ENCODE data around the gene PLA2G5.

PLA2G5 gene

GRCh38 chr1:20114021-20114648 lies 44.1 kb downstream of the PLA2G5 start:
- H3K4me1 ChIP-seq: no peaks in the 10 kb centered on the region
- TF ChIP-seq CTCF (IDR thresholded peaks at IDR 0.05; ENCODE audit: low read depth, low read length): no peak
- DNase-seq: no peak
- no peaks in the 10 kb centered on the region for H3K9me3 ChIP-seq
- no peaks in the 10 kb centered on the region for H3K36me3 ChIP-seq
- no peak overlapping the region for H3K4me3 ChIP-seq (ENCODE audit: low read depth, low read length)
- no peaks in the 10 kb centered on the region for H3K27me3 ChIP-seq

- no peak for TF ChIP-seq CTCF (IDR thresholded peaks at IDR 0.05; ENCODE audit: low read depth, low read length)
- H3K4me3 ChIP-seq (ENCODE audit: low read depth, low read length): no peak overlapping the region
Measured at GRCh38 chr1:20115479-20115878, 45.5 kb downstream of the PLA2G5 start.

GRCh38 chr1:20115916-20116315 lies 45.9 kb downstream of the PLA2G5 start:
- Histone ChIP-seq H3K36me3 (no peaks in the 10 kb centered on the region), H3K4me3 (ENCODE audit: low read depth, low read length) (no peak overlapping the region), H3K4me1 (no peaks in the 10 kb centered on the region), H3K27me3 (peaks cover 3% of the 10 kb centered on the region; the same call in 1 of the 2 replicates), H3K9me3 (no peaks in the 10 kb centered on the region)
- TF ChIP-seq CTCF (IDR thresholded peaks at IDR 0.05; ENCODE audit: low read depth, low read length): no peak
- no peak for DNase-seq

More at GRCh38 chr1:20115479-20115878, 45.5 kb downstream of the PLA2G5 start:
- Histone ChIP-seq H3K36me3 (no peaks in the 10 kb centered on the region), H3K27me3 (no peaks in the 10 kb centered on the region), H3K4me1 (no peaks in the 10 kb centered on the region), H3K9me3 (no peaks in the 10 kb centered on the region)
- no peak for DNase-seq

GRCh38 chr1:20117236-20117635 lies 47.2 kb downstream of the PLA2G5 start:
- no peak for TF ChIP-seq CTCF (IDR thresholded peaks at IDR 0.05; ENCODE audit: low read depth, low read length)
- Histone ChIP-seq H3K4me1 (no peaks in the 10 kb centered on the region), H3K9me3 (no peaks in the 10 kb centered on the region), H3K27me3 (peaks cover 5% of the 10 kb centered on the region; the same call in 1 of the 2 replicates), H3K4me3 (ENCODE audit: low read depth, low read length) (no peak overlapping the region), H3K36me3 (no peaks in the 10 kb centered on the region)
- DNase-seq: no peak

- no peak for TF ChIP-seq CTCF (IDR thresholded peaks at IDR 0.05; ENCODE audit: low read depth, low read length)
- no peak for DNase-seq
Measured at GRCh38 chr1:20119347-20119746, 49.4 kb downstream of the PLA2G5 start, which contains the start of gene PLA2G2D. Gene PLA2G2D (minus strand): TSS chr1:20119536. CDS start chr1:20119498, 38 bp downstream.

GRCh38 chr1:20120796-20121195 lies 50.8 kb downstream of the PLA2G5 start:
- DNase-seq: no peak
- Histone ChIP-seq H3K27me3 (peaks cover 5% of the 10 kb centered on the region; the same call in 1 of the 2 replicates), H3K9me3 (no peaks in the 10 kb centered on the region), H3K4me3 (ENCODE audit: low read depth, low read length) (no peak overlapping the region), H3K36me3 (no peaks in the 10 kb centered on the region), H3K4me1 (no peaks in the 10 kb centered on the region)
- TF ChIP-seq CTCF (IDR thresholded peaks at IDR 0.05; ENCODE audit: low read depth, low read length): no peak

More at GRCh38 chr1:20119347-20119746, 49.4 kb downstream of the PLA2G5 start, which contains the start of gene PLA2G2D:
- H3K36me3 ChIP-seq: no peaks in the 10 kb centered on the region
- no peaks in the 10 kb centered on the region for H3K9me3 ChIP-seq
- no peak within 1 kb of the TSS for H3K4me3 ChIP-seq (ENCODE audit: low read depth, low read length)
- H3K27me3 ChIP-seq: peaks cover 5% of the 10 kb centered on the region; the same call in 1 of the 2 replicates
- H3K4me1 ChIP-seq: no peaks in the 10 kb centered on the region
